ENCODE data around the gene STEAP1. TPM values are rescaled to one million over a fixed set of nuclear protein-coding genes. Genes with fewer than 3 reads are reported as not detected.
A peak's percentile ranks its signal among the peaks of the same experiment; 100 is the strongest.

STEAP1 gene
- total RNA-seq, 2 experiments from 2014 or later = 0.41 to 0.50 TPM

- Mint-ChIP-seq H3K4me3 (no peak overlapping the region), H3K36me3 (peaks cover 2% of the 10 kb centered on the region), H3K9me3 (peaks cover 26% of the 10 kb centered on the region), H3K27ac (no peak overlapping the region), H3K27me3 (no peaks in the 10 kb centered on the region), H3K4me1 (ENCODE audit: low read depth) (no peaks in the 10 kb centered on the region)
- intact Hi-C loops (cut with micrococcal nuclease) = no loop called here
- CTCF ChIA-PET = no interaction called here
- DNase-seq = no peak
- POLR2A ChIA-PET = no interaction called here
Observed at GRCh38 chr7:90194911-90195809, 40.9 kb downstream of the STEAP1 start.

DNA sequence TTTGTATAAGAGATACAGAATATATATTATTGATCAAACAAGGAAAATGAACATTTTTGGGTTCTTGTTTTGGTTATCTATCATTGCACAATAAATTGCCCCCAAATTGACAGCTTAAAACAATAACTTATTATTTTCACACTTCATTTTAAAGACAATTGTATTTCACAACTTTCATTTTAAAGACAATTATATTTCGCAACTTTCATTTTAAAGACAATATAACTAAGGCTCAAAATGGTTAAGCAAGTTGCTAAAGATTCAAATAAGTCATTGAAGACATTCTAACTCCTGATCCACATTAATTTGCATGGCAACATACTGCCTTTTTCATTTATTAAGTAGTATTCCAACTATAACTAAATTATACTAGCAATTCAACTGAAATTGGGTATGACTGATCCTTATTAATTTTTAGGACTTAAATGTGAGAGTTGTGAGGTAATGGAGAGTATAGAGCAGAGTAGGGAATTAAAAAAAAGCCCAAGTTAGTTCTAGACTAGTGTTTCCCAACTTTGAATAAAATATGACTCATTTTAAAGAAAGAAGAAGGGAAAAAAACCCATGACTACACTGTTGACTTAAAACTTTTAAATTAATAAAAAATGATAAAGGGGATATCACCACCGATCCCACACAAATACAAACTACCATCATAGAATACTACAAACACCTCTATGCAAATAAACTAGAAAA lies 47.4 kb downstream of the STEAP1 start:
- H3K4me1 Mint-ChIP-seq (ENCODE audit: low read depth) = no peaks in the 10 kb centered on the region
- H3K27ac Mint-ChIP-seq = no peak overlapping the region
- peaks cover 3% of the 10 kb centered on the region for H3K9me3 Mint-ChIP-seq
- no peak overlapping the region for H3K4me3 Mint-ChIP-seq
- ChIA-PET CTCF (no interaction called here), POLR2A (no interaction called here)
- no peak for DNase-seq
- intact Hi-C loops (cut with micrococcal nuclease) = no loop called here
- no peaks in the 10 kb centered on the region for H3K36me3 Mint-ChIP-seq
- H3K27me3 Mint-ChIP-seq = no peaks in the 10 kb centered on the region

DNA sequence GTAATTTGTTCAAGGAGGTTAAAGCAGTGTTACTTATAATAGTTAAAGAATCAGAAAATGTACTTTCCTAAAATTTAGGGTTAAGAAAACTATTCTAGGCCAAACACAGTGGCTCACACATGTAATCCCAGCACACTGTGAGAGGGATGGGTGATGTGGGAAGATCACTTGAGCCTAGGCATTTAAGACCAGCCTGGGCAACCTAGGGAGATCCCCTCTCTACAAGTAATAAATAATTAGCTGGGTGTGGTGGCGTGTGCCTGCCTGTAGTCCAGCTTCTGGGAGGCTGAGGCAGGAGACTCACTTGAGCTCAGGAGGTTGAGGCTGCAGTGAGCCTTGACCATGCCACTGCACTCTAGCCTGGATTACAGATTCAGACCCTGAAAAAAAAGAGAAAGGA lies 53.7 kb downstream of the STEAP1 start:
- H3K4me1 Mint-ChIP-seq (ENCODE audit: low read depth) = peaks cover 6% of the 10 kb centered on the region

DNA sequence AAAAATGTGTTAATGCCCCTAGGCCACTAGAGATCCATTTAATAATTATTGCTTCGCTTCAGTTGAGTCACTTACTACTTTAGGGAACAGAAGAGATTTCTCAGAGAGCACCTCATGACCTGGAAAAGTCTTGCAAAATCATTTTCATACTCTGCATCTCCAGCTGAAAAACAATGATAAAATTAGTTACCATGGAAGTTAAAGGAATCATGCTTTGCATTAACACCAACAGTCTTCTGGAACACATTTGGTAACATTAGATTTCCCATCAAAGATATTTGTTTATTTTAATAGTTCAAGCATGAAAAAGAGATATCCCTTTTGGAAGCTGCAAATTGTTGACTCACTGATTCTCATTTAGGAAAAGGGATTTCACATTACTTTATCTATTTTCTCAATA lies 55.5 kb downstream of the STEAP1 start:
- Mint-ChIP-seq H3K4me3 (no peak overlapping the region), H3K36me3 (no peaks in the 10 kb centered on the region), H3K27me3 (peaks cover 18% of the 10 kb centered on the region), H3K4me1 (ENCODE audit: low read depth) (peaks cover 6% of the 10 kb centered on the region), H3K9me3 (no peaks in the 10 kb centered on the region), H3K27ac (no peak overlapping the region)
- ChIA-PET POLR2A (no interaction called here), CTCF (no interaction called here)
- no peak for DNase-seq
- intact Hi-C loops (cut with micrococcal nuclease) = loop anchor here (5.0 kb wide), 1 partner anchor 57 kb away; the partner anchor contains the start of gene STEAP1

More for the DNA sequence above, 53.7 kb downstream of the STEAP1 start:
- H3K27me3 Mint-ChIP-seq = peaks cover 18% of the 10 kb centered on the region
- H3K4me3 Mint-ChIP-seq = no peak overlapping the region
- no peaks in the 10 kb centered on the region for H3K36me3 Mint-ChIP-seq
- no peak for DNase-seq
- H3K9me3 Mint-ChIP-seq = peaks cover 3% of the 10 kb centered on the region
- ChIA-PET POLR2A (no interaction called here), CTCF (no interaction called here)
- intact Hi-C loops (cut with micrococcal nuclease) = no loop called here
- no peak overlapping the region for H3K27ac Mint-ChIP-seq

GRCh38 chr7:90210475-90210874 lies 56.2 kb downstream of the STEAP1 start:
- Mint-ChIP-seq H3K27ac (no peak overlapping the region), H3K36me3 (no peaks in the 10 kb centered on the region), H3K4me3 (no peak overlapping the region), H3K27me3 (peaks cover 18% of the 10 kb centered on the region), H3K9me3 (no peaks in the 10 kb centered on the region), H3K4me1 (ENCODE audit: low read depth) (peaks cover 6% of the 10 kb centered on the region)
- POLR2A ChIA-PET = no interaction called here
- CTCF ChIA-PET = interaction anchor here (0.8 to 1.7 kb wide), 2 partner anchors 56 to 218 kb away, joined by 6 to 7 read pairs; partner anchors contain the start of gene STEAP1
- DNase-seq = no peak
- intact Hi-C loops (cut with micrococcal nuclease) = loop anchor here (5.0 kb wide), 1 partner anchor 58 kb away; the partner anchor contains the start of gene STEAP1

DNA sequence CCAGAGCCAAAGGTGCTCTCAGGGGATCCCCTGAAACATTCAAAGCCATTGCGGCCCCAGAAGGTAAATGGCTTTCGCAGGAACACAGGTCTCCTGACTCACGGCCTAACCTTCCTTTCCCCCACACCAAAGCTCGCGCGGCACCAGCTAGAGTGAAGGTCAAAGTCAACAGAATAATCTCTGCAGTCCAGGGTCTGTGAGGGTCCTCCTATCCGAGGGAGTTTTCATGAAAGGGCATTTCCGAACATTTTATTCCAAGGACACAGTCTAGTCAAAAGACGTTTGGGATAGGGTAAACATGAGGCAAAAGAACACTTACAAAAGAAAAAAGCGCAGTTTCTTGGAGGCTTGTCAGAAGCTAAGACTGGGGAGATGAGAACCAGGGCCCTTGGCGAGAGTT lies 56.7 kb downstream of the STEAP1 start:
- intact Hi-C loops (cut with micrococcal nuclease) = loop anchor here (5.0 kb wide), 1 partner anchor 59 kb away; the partner anchor contains the start of gene STEAP1
- H3K4me1 Mint-ChIP-seq (ENCODE audit: low read depth) = peaks cover 6% of the 10 kb centered on the region
- CTCF ChIA-PET = interaction anchor here (0.8 to 1.7 kb wide), 5 partner anchors 14 to 217 kb away, joined by 3 to 7 read pairs (median 5); partner anchors contain the start of gene STEAP1
- peaks cover 18% of the 10 kb centered on the region for H3K27me3 Mint-ChIP-seq
- H3K4me3 Mint-ChIP-seq = peak overlapping the region; percentile 26
- H3K9me3 Mint-ChIP-seq = no peaks in the 10 kb centered on the region
- no peak for DNase-seq
- POLR2A ChIA-PET = no interaction called here
- no peaks in the 10 kb centered on the region for H3K36me3 Mint-ChIP-seq
- H3K27ac Mint-ChIP-seq = no peak overlapping the region

DNA sequence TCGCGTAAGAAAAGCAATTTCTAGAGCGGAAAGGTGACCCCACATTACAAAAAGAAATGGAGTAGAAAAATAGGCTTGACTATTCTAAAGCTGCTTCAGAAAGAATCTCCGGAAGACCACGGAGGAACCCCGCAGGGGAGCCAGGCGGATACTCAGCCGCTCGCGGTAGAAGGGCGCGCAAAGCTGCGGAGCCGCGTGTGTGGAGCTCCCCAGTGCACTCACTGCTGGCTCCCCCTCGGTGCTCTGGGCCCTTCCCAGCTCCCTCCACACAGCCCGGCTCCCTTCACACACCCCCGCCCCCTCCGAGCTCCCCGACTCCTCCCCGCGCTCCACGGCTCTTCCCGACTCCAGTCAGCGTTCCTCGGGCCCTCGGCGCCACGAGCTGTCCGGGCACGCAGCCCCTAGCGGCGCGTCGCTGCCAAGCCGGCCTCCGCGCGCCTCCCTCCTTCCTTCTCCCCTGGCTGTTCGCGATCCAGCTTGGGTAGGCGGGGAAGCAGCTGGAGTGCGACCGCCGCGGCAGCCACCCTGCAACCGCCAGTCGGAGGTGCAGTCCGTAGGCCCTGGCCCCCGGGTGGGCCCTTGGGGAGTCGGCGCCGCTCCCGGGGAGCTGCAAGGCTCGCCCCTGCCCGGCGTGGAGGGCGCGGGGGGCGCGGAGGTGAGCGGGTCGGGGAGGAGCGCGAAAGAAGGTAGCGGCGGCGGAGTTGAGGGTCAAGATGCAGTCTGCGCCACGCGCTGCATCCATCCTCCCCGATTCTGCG lies 57.3 kb downstream of the STEAP1 start, which contains the start of gene STEAP2:
Gene STEAP2, plus strand, starts transcription at position 350 of the 758 bp plus-strand sequence. CDS start 13,343 bp downstream, outside the sequence.
- ChIA-PET CTCF (interaction anchor here (0.8 to 1.7 kb wide), 6 partner anchors 15 to 216 kb away, joined by 3 to 7 read pairs (median 4); partner anchors contain the start of gene STEAP1), POLR2A (no interaction called here)
- no peaks in the 10 kb centered on the region for H3K36me3 Mint-ChIP-seq
- DNase-seq = peak; percentile 41
- peak within 1 kb of the TSS; percentile 26 for H3K4me3 Mint-ChIP-seq
- intact Hi-C loops (cut with micrococcal nuclease) = loop anchor here (5.0 kb wide), 1 partner anchor 59 kb away; the partner anchor contains the start of gene STEAP1
- H3K27ac Mint-ChIP-seq = no peak within 1 kb of the TSS
- H3K4me1 Mint-ChIP-seq (ENCODE audit: low read depth) = peaks cover 6% of the 10 kb centered on the region
- peaks cover 21% of the 10 kb centered on the region for H3K27me3 Mint-ChIP-seq
- no peaks in the 10 kb centered on the region for H3K9me3 Mint-ChIP-seq

GRCh38 chr7:90212149-90212495 lies 57.9 kb downstream of the STEAP1 start:
- no peak for DNase-seq
- Mint-ChIP-seq H3K4me3 (no peak overlapping the region), H3K4me1 (ENCODE audit: low read depth) (peaks cover 6% of the 10 kb centered on the region), H3K36me3 (no peaks in the 10 kb centered on the region), H3K27ac (no peak overlapping the region), H3K27me3 (peaks cover 21% of the 10 kb centered on the region), H3K9me3 (no peaks in the 10 kb centered on the region)
- CTCF ChIA-PET = interaction anchor here (0.8 to 1.7 kb wide), 4 partner anchors 15 to 216 kb away, joined by 3 to 7 read pairs (median 4); no protein-coding TSS in a partner anchor
- POLR2A ChIA-PET = no interaction called here
- intact Hi-C loops (cut with micrococcal nuclease) = loop anchor here (5.0 kb wide), 1 partner anchor 60 kb away; the partner anchor contains the start of gene STEAP1

GRCh38 chr7:90213521-90213920 lies 59.3 kb downstream of the STEAP1 start:
- peaks cover 18% of the 10 kb centered on the region for H3K27me3 Mint-ChIP-seq
- ChIA-PET CTCF (no interaction called here), POLR2A (no interaction called here)
- H3K27ac Mint-ChIP-seq = no peak overlapping the region
- no peak overlapping the region for H3K4me3 Mint-ChIP-seq
- peaks cover 6% of the 10 kb centered on the region for H3K4me1 Mint-ChIP-seq (ENCODE audit: low read depth)
- intact Hi-C loops (cut with micrococcal nuclease) = loop anchor here (5.0 kb wide), 1 partner anchor 61 kb away; the partner anchor contains the start of gene STEAP1
- no peaks in the 10 kb centered on the region for H3K9me3 Mint-ChIP-seq
- no peak for DNase-seq
- no peaks in the 10 kb centered on the region for H3K36me3 Mint-ChIP-seq
